Common myeloid progenitor, CD34-positive (primary cell): Measurements from ENCODE around the gene KRT81.

Source experiments
- CTCF ChIA-PET: fragments of 350-600 bp; sonication (Branson Sonifier 250); formaldehyde crosslinking; loops from one replicate; lab custom pipeline; 2021; ENCODE audit warnings: antibody characterized with exemption; lab: Charles Lee
- POLR2A ChIA-PET: fragments of 350-600 bp; sonication (Branson Sonifier 250); formaldehyde crosslinking; loops from one replicate; lab custom pipeline; 2021; ENCODE audit warnings: antibody characterized with exemption; lab: Charles Lee
- DNase-seq, 3 donors: peaks; one replicate each; pipeline versions ENCODE4 v3.0.0 to v3.0.0-alpha.2; 2013
- H3K27ac ChIP-seq, 2 experiments: 1 replicate in 1 of 2; 2 replicates in 1 of 2; pipeline ENCODE4 v1.7.0; 2013; ENCODE audit warnings: inconsistent platforms in 2 of 2, low read length in 2 of 2, mild to moderate bottlenecking in 2 of 2, low read depth in 1 of 2, moderate library complexity in 1 of 2; ENCODE audit not compliant: severe bottlenecking in 2 of 2, insufficient read depth in 1 of 2, poor library complexity in 1 of 2
- H3K27me3 ChIP-seq, 5 experiments: replicated peaks in 2 of 5; 1 replicate in 3 of 5; 2 replicates in 2 of 5; pipeline versions ENCODE4 v1.6.1 to v1.7.0; 2013; ENCODE audit warnings: low read length in 4 of 5, mild to moderate bottlenecking in 2 of 5, moderate library complexity in 2 of 5, inconsistent platforms in 1 of 5; ENCODE audit not compliant: insufficient read depth in 5 of 5, control insufficient read depth in 4 of 5
- H3K36me3 ChIP-seq, 4 experiments: 1 replicate in 2 of 4; 2 replicates in 2 of 4; pipeline versions ENCODE4 v1.6.1 to v1.7.0; 2013; ENCODE audit warnings: low read length in 3 of 4, control low read depth in 1 of 4, mild to moderate bottlenecking in 1 of 4; ENCODE audit not compliant: control insufficient read depth in 4 of 4, insufficient read depth in 4 of 4
- H3K4me1 ChIP-seq, 4 experiments: 1 replicate in 3 of 4; 2 replicates in 1 of 4; pipeline versions ENCODE4 v1.6.1 to v1.7.1; 2013; ENCODE audit warnings: low read length in 3 of 4, mild to moderate bottlenecking in 3 of 4, control low read depth in 1 of 4, inconsistent platforms in 1 of 4, moderate library complexity in 1 of 4; ENCODE audit not compliant: control insufficient read depth in 4 of 4, insufficient read depth in 4 of 4; ENCODE audit errors: control extremely low read depth in 1 of 4
- H3K4me3 ChIP-seq, 7 experiments: 1 replicate in 4 of 7; 2 replicates in 3 of 7; pipeline versions ENCODE4 v1.5.1 to v1.7.0; 2013; ENCODE audit warnings: mild to moderate bottlenecking in 7 of 7, low read length in 6 of 7, moderate library complexity in 6 of 7, inconsistent platforms in 2 of 7, low read depth in 2 of 7, control low read depth in 1 of 7; ENCODE audit not compliant: insufficient read depth in 4 of 7, control insufficient read depth in 1 of 7; ENCODE audit errors: extremely low read depth in 1 of 7
- H3K9me3 ChIP-seq, 5 experiments: 1 replicate in 4 of 5; 2 replicates in 1 of 5; pipeline versions ENCODE4 v1.6.1 to v1.7.1; 2013; ENCODE audit warnings: low read length in 4 of 5, mild to moderate bottlenecking in 2 of 5, inconsistent platforms in 1 of 5, low read depth in 1 of 5, moderate library complexity in 1 of 5; ENCODE audit not compliant: control insufficient read depth in 4 of 5, insufficient read depth in 2 of 5; ENCODE audit errors: control extremely low read depth in 1 of 5
- WGBS: methylation state at CpG from one replicate; pipeline ENCODE4 v1.1.5; 2013; ENCODE audit not compliant: insufficient coverage; 5-methylcytosine and 5-hydroxymethylcytosine counted together

The KRT81 gene

GRCh38 chr12:52238207-52238840 is 53.0 kb downstream of the KRT81 start:
- no peak for DNase-seq
- Histone ChIP-seq H3K36me3 (no peaks in the 10 kb centered on the region), H3K27ac (no peak overlapping the region), H3K27me3 (peaks cover 0 to 27% (median 5%) of the 10 kb centered on the region in 5 experiments), H3K9me3 (no peaks in the 10 kb centered on the region), H3K4me1 (peaks cover 0 to 8% (median 4%) of the 10 kb centered on the region in 4 experiments), H3K4me3 (no peak overlapping the region)
- POLR2A ChIA-PET = no interaction called here
- 100% methylated on average over 4 of the region's 4 CpGs for WGBS
- CTCF ChIA-PET = interaction anchor here (0.9 to 4.4 kb wide), 13 partner anchors 9 to 83 kb away, joined by 3 to 20 read pairs (median 4); no protein-coding TSS in a partner anchor

GRCh38 chr12:52236386-52237050 is 54.8 kb downstream of the KRT81 start:
- 100% methylated on average over 1 of the region's 3 CpGs for WGBS
- Histone ChIP-seq H3K4me1 (peaks cover 0 to 8% (median 1%) of the 10 kb centered on the region in 4 experiments), H3K27me3 (peaks cover 0 to 45% (median 18%) of the 10 kb centered on the region in 5 experiments), H3K4me3 (no peak overlapping the region), H3K9me3 (no peaks in the 10 kb centered on the region), H3K36me3 (no peaks in the 10 kb centered on the region), H3K27ac (no peak overlapping the region)
- CTCF ChIA-PET = interaction anchor here (0.8 to 4.4 kb wide), 7 partner anchors 9 to 88 kb away, joined by 3 to 20 read pairs (median 5); no protein-coding TSS in a partner anchor
- DNase-seq = no peak
- POLR2A ChIA-PET = no interaction called here
